SJSA1 (cell line): ENCODE data around the gene GINM1. TPM values are rescaled to one million over a fixed set of nuclear protein-coding genes. Genes with fewer than 3 reads are reported as not detected.

Experiments
- DNase-seq, 2 experiments: peaks; one replicate each; pipeline ENCODE4 v3.0.0-alpha.2; 2015 to 2020; ENCODE audit warnings: low spot score in 2 of 2, low read depth in 1 of 2
- H3K27ac ChIP-seq: fragments of 250-450 bp; sonication (Bioruptor Pico); 2 replicates; pipeline ENCODE4 v1.5.1; 2020; ENCODE audit warnings: mild to moderate bottlenecking, moderate library complexity
- H3K27me3 ChIP-seq: fragments of 250-450 bp; sonication (Bioruptor Pico); replicated peaks from 2 replicates; pipeline ENCODE4 v1.5.1; 2020; ENCODE audit warnings: mild to moderate bottlenecking, moderate library complexity
- H3K36me3 ChIP-seq: fragments of 250-450 bp; sonication (Bioruptor Pico); 2 replicates; pipeline ENCODE4 v1.5.1; 2020; ENCODE audit warnings: mild to moderate bottlenecking
- H3K4me1 ChIP-seq: fragments of 250-450 bp; sonication (Bioruptor Pico); replicated peaks from 2 replicates; pipeline ENCODE4 v1.6.1; 2021; ENCODE audit warnings: mild to moderate bottlenecking
- H3K4me3 ChIP-seq: fragments of 250-450 bp; sonication (Bioruptor Pico); 2 replicates; pipeline ENCODE4 v1.5.1; 2020; ENCODE audit warnings: mild to moderate bottlenecking
- H3K9me3 ChIP-seq: fragments of 250-450 bp; sonication (Bioruptor Pico); replicated peaks from 2 replicates; pipeline ENCODE4 v1.5.1; 2020; ENCODE audit warnings: mild to moderate bottlenecking
- total RNA-seq: library from RNA; depleted of rRNA; stranded (reverse); fragments of >200 nt; shearing (Covaris generic); gene quantifications from 2 replicates; pipeline ENCODE4 v1.2.3, GENCODE V29; 2014; rRNA removed

GINM1 gene
- total RNA-seq, 1 experiment from 2014 or later, result 52.4 TPM

DNA sequence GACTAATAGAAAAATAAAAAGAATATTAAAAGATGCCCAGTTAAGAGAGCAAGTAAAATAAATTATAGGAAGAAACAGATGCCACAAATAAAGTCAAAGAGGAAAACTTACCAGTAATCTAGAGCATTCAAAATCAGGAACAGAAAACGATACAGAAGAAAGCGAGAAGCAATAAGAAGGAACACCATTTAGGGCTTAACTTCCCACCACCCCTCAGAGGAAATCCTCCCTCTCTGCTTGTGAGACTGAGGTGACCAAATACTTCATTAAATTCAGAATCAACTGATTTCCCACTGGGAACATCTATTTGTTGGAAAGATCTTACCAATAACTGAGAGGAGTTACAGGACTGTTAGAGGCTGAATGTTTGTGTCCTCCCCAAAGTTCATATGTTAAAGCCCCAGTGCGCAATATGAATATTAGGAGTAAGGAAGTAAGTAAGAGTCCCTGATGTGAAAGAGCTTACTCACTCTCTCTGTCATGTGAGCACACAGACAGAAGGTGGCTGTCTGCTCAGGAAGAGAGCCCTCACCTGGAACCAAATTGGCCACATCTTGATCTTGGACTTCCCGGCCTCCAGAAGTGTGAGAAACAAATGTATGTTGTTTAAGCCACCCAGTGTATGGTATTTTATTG is 62.8 kb downstream of the GINM1 start:
- peaks cover 34% of the 10 kb centered on the region for H3K36me3 ChIP-seq
- H3K4me3 ChIP-seq, result no peak overlapping the region
- H3K27ac ChIP-seq, result no peak overlapping the region
- H3K4me1 ChIP-seq, result no peaks in the 10 kb centered on the region; the same call in 1 of the 2 replicates
- no peak for DNase-seq
- no peaks in the 10 kb centered on the region for H3K27me3 ChIP-seq
- no peaks in the 10 kb centered on the region for H3K9me3 ChIP-seq

DNA sequence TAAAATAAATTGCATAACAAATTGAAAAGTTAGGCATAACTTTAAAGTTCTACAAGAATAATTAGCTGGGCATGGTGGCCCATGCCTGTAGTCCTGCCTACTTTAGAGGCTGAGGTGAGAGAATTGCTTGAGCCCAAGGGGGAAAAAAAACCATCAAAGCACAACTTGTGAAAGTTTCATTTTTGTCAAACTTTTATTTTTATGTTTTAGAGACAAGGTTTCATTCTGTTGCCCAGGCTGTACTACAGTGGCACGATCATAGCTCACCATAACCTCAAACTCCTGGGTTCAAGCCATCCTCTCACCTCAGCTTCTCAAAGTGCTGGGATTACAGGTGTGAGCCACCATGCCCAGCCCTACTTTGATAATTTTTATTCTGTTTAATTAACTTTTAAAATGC is 68.1 kb downstream of the GINM1 start:
- no peaks in the 10 kb centered on the region for H3K4me1 ChIP-seq
- no peaks in the 10 kb centered on the region for H3K27me3 ChIP-seq
- H3K36me3 ChIP-seq, result peaks cover 43% of the 10 kb centered on the region
- DNase-seq, result no peak
- no peak overlapping the region for H3K27ac ChIP-seq
- H3K9me3 ChIP-seq, result no peaks in the 10 kb centered on the region
- H3K4me3 ChIP-seq, result no peak overlapping the region

GRCh38 chr6:149636124-149636523 is 69.9 kb downstream of the GINM1 start:
- Histone ChIP-seq H3K9me3 (no peaks in the 10 kb centered on the region), H3K36me3 (peaks cover 37% of the 10 kb centered on the region), H3K27ac (no peak overlapping the region), H3K27me3 (no peaks in the 10 kb centered on the region), H3K4me1 (no peaks in the 10 kb centered on the region), H3K4me3 (no peak overlapping the region)
- DNase-seq, result peak in 1 of 2 experiments; percentile 22

Other genes starting within 250 kb of the GINM1 start
- gene TAB2, start 248.7 kb upstream of the GINM1 start, total RNA-seq, result 36.0 and 48.5 TPM in 2 replicates
- 0.25 and 1.8 TPM in 2 replicates for gene SUMO4, start 166.1 kb upstream of the GINM1 start, total RNA-seq
- not detected in 2 replicates for gene ZC3H12D, start 81.4 kb upstream of the GINM1 start, total RNA-seq
- gene PPIL4, start 20.3 kb upstream of the GINM1 start, total RNA-seq, result 37.0 and 43.9 TPM in 2 replicates
- gene KATNA1, start 82.3 kb downstream of the GINM1 start, total RNA-seq, result 32.6 and 38.2 TPM in 2 replicates
- gene LATS1, start 151.7 kb downstream of the GINM1 start, total RNA-seq, result 20.9 and 23.8 TPM in 2 replicates
- 50.8 and 70.9 TPM in 2 replicates for gene NUP43, start 180.2 kb downstream of the GINM1 start, total RNA-seq
- gene PCMT1, start 183.4 kb downstream of the GINM1 start, total RNA-seq, result 90.1 and 199 TPM in 2 replicates